ENCODE measurements around the gene STK4. TPM values are rescaled to one million over a fixed set of nuclear protein-coding genes. Genes with fewer than 3 reads are reported as not detected.
"Not testable (repeated sequence)": the region's sequence is repeated elsewhere in the genome, so short reads cannot be mapped to it uniquely, and the experiment has no call there.

Gene STK4
- total RNA-seq, 1 experiment from 2014 or later: 41.2 TPM

GRCh38 chr20:45021631-45022030 lies 55.3 kb downstream of the STK4 start (continued):
- no peak for TF ChIP-seq ZNF121 (CRISPR knock-in tag; IDR thresholded peaks at IDR 0.05)
- no peak for TF ChIP-seq JAZF1 (CRISPR knock-in tag; IDR thresholded peaks at IDR 0.05)
- TF ChIP-seq CREM (CRISPR knock-in tag; IDR thresholded peaks at IDR 0.05): no peak
- no peak for TF ChIP-seq AR (CRISPR knock-in tag; IDR thresholded peaks at IDR 0.05)

GRCh38 chr20:45023140-45023539 lies 56.8 kb downstream of the STK4 start:
- ATAC-seq; DNase-seq (ENCODE audit: low spot score); H3K9me3 Mint-ChIP-seq; H3K27me3 Mint-ChIP-seq (ENCODE audit: low read depth); H3K4me3 Mint-ChIP-seq; POLR2A ChIA-PET; CTCF ChIA-PET: not testable (repeated sequence)
- 0 out of 2 replicates have a peak overlapping the region, but pooled peaks have one; percentile 3 for H3K27ac Mint-ChIP-seq
- H3K4me1 Mint-ChIP-seq: peaks cover 17% of the 10 kb centered on the region
- H3K36me3 Mint-ChIP-seq: peaks cover 20% of the 10 kb centered on the region

- ChIA-PET POLR2A (no interaction called here), CTCF (interaction anchor here (0.6 to 2.1 kb wide), 3 partner anchors 15 to 17 kb away, joined by 5 to 8 read pairs (median 5); no protein-coding TSS in a partner anchor)
- ATAC-seq: no peak
Measured at GRCh38 chr20:45028424-45029136, 62.3 kb downstream of the STK4 start.

GRCh38 chr20:45029884-45030283 lies 63.6 kb downstream of the STK4 start:
- ATAC-seq: no peak
- POLR2A ChIA-PET: interaction anchor here (0.7 kb wide), 1 partner anchor 1527 kb away, joined by 4 read pairs; no protein-coding TSS in a partner anchor
- no peak for DNase-seq (ENCODE audit: low spot score)
- CTCF ChIA-PET: interaction anchor here (1.1 to 1.5 kb wide), 2 partner anchors 14 to 19 kb away, joined by 3 to 5 read pairs; no protein-coding TSS in a partner anchor
- peaks cover 22% of the 10 kb centered on the region for H3K36me3 Mint-ChIP-seq
- no peak overlapping the region for H3K4me3 Mint-ChIP-seq
- H3K9me3 Mint-ChIP-seq: no peaks in the 10 kb centered on the region
- no peak overlapping the region for H3K27ac Mint-ChIP-seq
- H3K4me1 Mint-ChIP-seq: peaks cover 19% of the 10 kb centered on the region
- H3K27me3 Mint-ChIP-seq (ENCODE audit: low read depth): no peaks in the 10 kb centered on the region
- TF ChIP-seq HMGXB4 (CRISPR knock-in tag; IDR thresholded peaks at IDR 0.05): no peak
- TF ChIP-seq ETV6 (CRISPR knock-in tag; IDR thresholded peaks at IDR 0.05): no peak
- no peak for TF ChIP-seq MLX (CRISPR knock-in tag; IDR thresholded peaks at IDR 0.05)
- TF ChIP-seq SMAD4 (CRISPR knock-in tag; IDR thresholded peaks at IDR 0.05): no peak

More at GRCh38 chr20:45028424-45029136, 62.3 kb downstream of the STK4 start:
- Mint-ChIP-seq H3K4me3 (no peak overlapping the region), H3K9me3 (no peaks in the 10 kb centered on the region), H3K36me3 (peaks cover 24% of the 10 kb centered on the region), H3K4me1 (peaks cover 17% of the 10 kb centered on the region), H3K27ac (peak overlapping the region; percentile 64; the same call in 1 of the 2 replicates), H3K27me3 (ENCODE audit: low read depth) (no peaks in the 10 kb centered on the region)
- DNase-seq (ENCODE audit: low spot score): no peak
- TF ChIP-seq ZNF416 (CRISPR knock-in tag; IDR thresholded peaks at IDR 0.05) (no peak), ATF2 (CRISPR knock-in tag; IDR thresholded peaks at IDR 0.05; ENCODE audit: borderline replicate concordance, low read depth) (no peak), ZNF138 (CRISPR knock-in tag; conservative IDR thresholded peaks at IDR 0.05) (no peak), FOXP1 (CRISPR knock-in tag; IDR thresholded peaks at IDR 0.05; ENCODE audit: borderline replicate concordance) (no peak)
